Stomach (tissue), 9 donors: Measurements from ENCODE around the gene MSI2. TPM values are rescaled to one million over a fixed set of nuclear protein-coding genes. Genes with fewer than 3 reads are reported as not detected.

ENCODE experiments used
- DNase-seq, 2 donors: peaks; one replicate each; pipeline versions ENCODE4 v3.0.0 to v3.0.0-alpha.2; 2013 to 2019
- H3K27ac ChIP-seq, 5 donors: fragments of 200-600 bp in 4 of 5; sonication (generic) in 4 of 5; one replicate each; pipeline ENCODE4 v1.5.1; 2013 to 2019; ENCODE audit warnings: mild to moderate bottlenecking in 1 of 5, moderate library complexity in 1 of 5
- H3K27me3 ChIP-seq, 3 donors: fragments of 200-600 bp; sonication (generic); one replicate each; pipeline ENCODE4 v1.5.1; 2017 to 2019; ENCODE audit warnings: mixed run types in 1 of 3
- H3K36me3 ChIP-seq, 4 donors: fragments of 200-600 bp; sonication (generic); 1 replicate in 3 of 4; 2 replicates in 1 of 4; pipeline ENCODE4 v1.5.1; 2016 to 2019
- H3K4me1 ChIP-seq, 4 donors: fragments of 200-600 bp; sonication (generic); one replicate each; pipeline ENCODE4 v1.5.1; 2016 to 2019
- H3K4me3 ChIP-seq, 4 donors: fragments of 200-600 bp; sonication (generic) in 3 of 4; one replicate each; pipeline ENCODE4 v1.5.1; 2016 to 2019; ENCODE audit warnings: mild to moderate bottlenecking in 1 of 4
- H3K9me3 ChIP-seq, 4 donors: fragments of 200-600 bp; sonication (generic); one replicate each; pipeline ENCODE4 v1.5.1; 2016 to 2019
- CTCF ChIP-seq, 7 experiments: fragments of 450-650 bp in 4 of 7; fragments of 200-600 bp in 3 of 7; sonication (generic) in 3 of 7; IDR thresholded peaks; one replicate each; pipeline ENCODE4 v1.5.1; 2016 to 2019; ENCODE audit warnings: antibody characterized with exemption in 7 of 7, control low read depth in 2 of 7, mild to moderate bottlenecking in 1 of 7
- EP300 ChIP-seq: sonication (generic); formaldehyde crosslinking; IDR thresholded peaks from one replicate; pipeline ENCODE4 v1.6.1; 2017; ENCODE audit warnings: antibody characterized with exemption
- POLR2A ChIP-seq, 4 donors: fragments of 450-650 bp; IDR thresholded peaks; one replicate each; pipeline ENCODE4 v1.6.1; 2016; ENCODE audit warnings: antibody characterized with exemption in 4 of 4, control low read depth in 2 of 4, mild to moderate bottlenecking in 1 of 4, moderate library complexity in 1 of 4
- POLR2AphosphoS5 ChIP-seq, 3 donors: sonication (generic); formaldehyde crosslinking; IDR thresholded peaks; one replicate each; pipeline ENCODE4 v1.6.1; 2016; ENCODE audit warnings: antibody characterized with exemption in 3 of 3
- WGBS, 5 donors: extraction: QIAGEN DNeasy Blood & Tissue Kit in 3 of 5; methylation state at CpG; one replicate each; pipeline versions ENCODE4 v1.1.5 to v1.1.7; 2013 to 2018; 5-methylcytosine and 5-hydroxymethylcytosine counted together
- intact Hi-C: fragments of 100-400 bp; cut with DNase I; formaldehyde crosslinking; loops from one replicate; pipeline ENCODE4 v1.15.1; 2023; ENCODE audit warnings: low total_unique reads
- polyA plus RNA-seq, 3 donors: library from polyadenylated mRNA; stranded (reverse); fragments of 200-250 nt; gene quantifications; one replicate each; pipeline ENCODE4 v1.2.3, GENCODE V29; 2013
- total RNA-seq, 5 donors: library from RNA; depleted of rRNA; stranded (reverse); fragments of >200 nt; gene quantifications; one replicate each; pipeline versions ENCODE4 v1.1.0 to v1.2.3, GENCODE V29; 2014 to 2016
- donor health status: healthy with polysubstance abuse.
- donor health status: Bipolar disorder and iron deficiency.
- donor health status: healthy.

Gene MSI2
- total and polyA plus RNA-seq, 8 donors, result 8.3 to 72.4 (median 22.9) TPM

- WGBS, 5 donors, result 74 to 92% (median 86%) methylated on average over 2 of the region's 2 CpGs
- H3K27ac ChIP-seq, result no peak overlapping the region
- intact Hi-C loops, result no loop called here
These were observed 464.2 kb downstream of the MSI2 start for GRCh38 chr17:57720386-57721035.

GRCh38 chr17:57721967-57722703, 465.8 kb downstream of the MSI2 start:
- WGBS, 5 donors, result 91 to 98% (median 94%) methylated on average over 3 of the region's 3 CpGs

More at GRCh38 chr17:57720386-57721035, 464.2 kb downstream of the MSI2 start:
- no peaks in the 10 kb centered on the region for H3K9me3 ChIP-seq
- no peaks in the 10 kb centered on the region for H3K4me1 ChIP-seq
- no peak for DNase-seq
- H3K27me3 ChIP-seq, result peaks cover 0 to 7% (median 3%) of the 10 kb centered on the region in 3 donors
- H3K4me3 ChIP-seq, result no peak overlapping the region
- no peaks in the 10 kb centered on the region for H3K36me3 ChIP-seq
- no peak for TF ChIP-seq CTCF (IDR thresholded peaks at IDR 0.05)
- TF ChIP-seq POLR2A (IDR thresholded peaks at IDR 0.05), result no peak
- no peak for TF ChIP-seq POLR2AphosphoS5 (IDR thresholded peaks at IDR 0.05)
- no peak for TF ChIP-seq EP300

GRCh38 chr17:57722704-57723043, 466.4 kb downstream of the MSI2 start:
- peaks cover 0 to 9% (median 0%) of the 10 kb centered on the region in 3 donors for H3K27me3 ChIP-seq
- H3K36me3 ChIP-seq, result no peaks in the 10 kb centered on the region
- no peaks in the 10 kb centered on the region for H3K9me3 ChIP-seq
- no peak overlapping the region for H3K27ac ChIP-seq
- intact Hi-C loops, result no loop called here
- TF ChIP-seq CTCF (IDR thresholded peaks at IDR 0.05) (no peak), EP300 (no peak), POLR2AphosphoS5 (IDR thresholded peaks at IDR 0.05) (no peak), POLR2A (IDR thresholded peaks at IDR 0.05) (no peak)
- 67 to 77% (median 74%) methylated on average over 7 of the region's 7 CpGs for WGBS, 5 donors
- DNase-seq, result no peak
- no peaks in the 10 kb centered on the region for H3K4me1 ChIP-seq
- H3K4me3 ChIP-seq, result no peak overlapping the region

More at GRCh38 chr17:57721967-57722703, 465.8 kb downstream of the MSI2 start:
- H3K27ac ChIP-seq, result no peak overlapping the region
- no peaks in the 10 kb centered on the region for H3K9me3 ChIP-seq
- H3K4me1 ChIP-seq, result no peaks in the 10 kb centered on the region
- no peaks in the 10 kb centered on the region for H3K36me3 ChIP-seq
- intact Hi-C loops, result no loop called here
- peaks cover 0 to 4% (median 0%) of the 10 kb centered on the region in 3 donors for H3K27me3 ChIP-seq
- TF ChIP-seq POLR2AphosphoS5 (IDR thresholded peaks at IDR 0.05) (no peak), EP300 (no peak), POLR2A (IDR thresholded peaks at IDR 0.05) (no peak), CTCF (IDR thresholded peaks at IDR 0.05) (no peak)
- DNase-seq, result no peak
- H3K4me3 ChIP-seq, result no peak overlapping the region

GRCh38 chr17:57723427-57724025, 467.2 kb downstream of the MSI2 start:
- no peaks in the 10 kb centered on the region for H3K9me3 ChIP-seq
- no peak for TF ChIP-seq EP300
- no peak for TF ChIP-seq POLR2AphosphoS5 (IDR thresholded peaks at IDR 0.05)
- TF ChIP-seq POLR2A (IDR thresholded peaks at IDR 0.05), result no peak
- TF ChIP-seq CTCF (IDR thresholded peaks at IDR 0.05), result no peak
- no peak overlapping the region for H3K27ac ChIP-seq
- H3K4me1 ChIP-seq, result no peaks in the 10 kb centered on the region
- intact Hi-C loops, result no loop called here
- H3K4me3 ChIP-seq, result no peak overlapping the region
- H3K36me3 ChIP-seq, result no peaks in the 10 kb centered on the region
- WGBS, 5 donors, result 85 to 89% (median 87%) methylated on average over 10 to 13 of the region's 13 CpGs
- no peak for DNase-seq
- peaks cover 0 to 12% (median 0%) of the 10 kb centered on the region in 3 donors for H3K27me3 ChIP-seq
